Activated T-helper 17 cell treated with anti-CD3 and anti-CD28 coated beads, Interleukin-2, amount 50 U/mL, for 72 hours (primary cell): ENCODE data around the gene MRPL44. TPM values are rescaled to one million over a fixed set of nuclear protein-coding genes. Genes with fewer than 3 reads are reported as not detected.

Experiments used
- ATAC-seq: fragments of 150-1000 bp; cut with Tn5 transposase; replicated peaks from 2 replicates; pipeline ENCODE4 v1.10.0; 2021; ENCODE audit warnings: mild to moderate bottlenecking, moderate library complexity
- H3K27ac Mint-ChIP-seq: one replicate; pipeline ENCODE4 v1.8.0; 2022; ENCODE audit warnings: mixed read lengths
- H3K27me3 Mint-ChIP-seq: one replicate; pipeline ENCODE4 v1.8.0; 2022; ENCODE audit warnings: mixed read lengths
- H3K36me3 Mint-ChIP-seq: one replicate; pipeline ENCODE4 v1.8.0; 2022; ENCODE audit warnings: low read depth, mild to moderate bottlenecking, mixed read lengths
- H3K4me1 Mint-ChIP-seq: one replicate; pipeline ENCODE4 v1.8.0; 2022; ENCODE audit warnings: mixed read lengths
- H3K4me3 Mint-ChIP-seq: one replicate; pipeline ENCODE4 v1.8.0; 2022; ENCODE audit warnings: mild to moderate bottlenecking, mixed read lengths
- H3K9me3 Mint-ChIP-seq: one replicate; pipeline ENCODE4 v1.8.0; 2022; ENCODE audit warnings: mixed read lengths
- total RNA-seq, 2 donors: library from RNA; stranded (reverse); gene quantifications; one replicate each; pipeline ENCODE4 v1.2.3, GENCODE V29; 2022

MRPL44 gene
- 10 to 100 TPM; 40.3 to 42.0 TPM for total RNA-seq

DNA sequence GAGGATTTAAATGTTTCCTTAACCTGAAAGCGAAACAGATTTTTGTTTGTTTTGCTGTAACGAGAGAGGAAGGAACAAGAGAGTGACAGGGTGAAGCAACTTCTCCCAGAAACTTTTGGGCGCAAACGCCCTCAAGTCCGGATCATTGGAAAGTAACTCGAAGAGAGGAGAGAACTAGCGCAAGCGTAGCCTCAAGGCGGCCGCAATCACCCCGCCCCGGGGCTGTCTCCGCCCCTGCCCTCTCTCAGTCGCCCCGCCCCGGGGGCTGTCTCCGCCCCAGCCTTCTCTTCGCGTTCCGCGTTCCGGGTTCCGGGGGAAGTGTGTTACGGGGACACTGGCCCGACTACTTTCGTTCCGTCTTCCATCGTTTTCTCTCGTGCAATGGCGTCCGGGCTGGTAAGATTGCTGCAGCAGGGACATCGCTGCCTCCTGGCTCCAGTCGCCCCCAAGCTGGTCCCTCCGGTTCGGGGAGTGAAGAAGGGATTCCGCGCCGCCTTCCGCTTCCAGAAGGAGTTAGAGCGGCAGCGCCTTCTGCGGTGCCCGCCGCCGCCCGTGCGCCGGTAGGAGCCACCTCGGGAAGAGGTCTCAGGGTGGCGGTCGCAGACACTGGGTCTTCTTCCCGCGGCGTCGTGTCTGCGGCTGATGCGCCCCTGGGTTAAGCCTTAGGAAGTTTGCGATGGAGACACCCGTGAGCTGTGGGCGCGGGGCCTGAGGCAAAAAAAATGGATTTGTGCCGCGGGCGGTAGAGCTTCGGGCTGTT lies at the start of gene MRPL44:
MRPL44 (plus strand) TSS at position 372 of the 760 bp plus-strand sequence; CDS start at position 382, 10 bp downstream.
- peaks cover 19% of the 10 kb centered on the region for H3K4me1 Mint-ChIP-seq
- H3K27me3 Mint-ChIP-seq = no peaks in the 10 kb centered on the region
- no peaks in the 10 kb centered on the region for H3K9me3 Mint-ChIP-seq
- peak within 1 kb of the TSS; percentile 60 for H3K27ac Mint-ChIP-seq
- peak within 1 kb of the TSS; percentile 97 for H3K4me3 Mint-ChIP-seq
- peaks cover 45% of the 10 kb centered on the region for H3K36me3 Mint-ChIP-seq
- peak; percentile 98 for ATAC-seq

DNA sequence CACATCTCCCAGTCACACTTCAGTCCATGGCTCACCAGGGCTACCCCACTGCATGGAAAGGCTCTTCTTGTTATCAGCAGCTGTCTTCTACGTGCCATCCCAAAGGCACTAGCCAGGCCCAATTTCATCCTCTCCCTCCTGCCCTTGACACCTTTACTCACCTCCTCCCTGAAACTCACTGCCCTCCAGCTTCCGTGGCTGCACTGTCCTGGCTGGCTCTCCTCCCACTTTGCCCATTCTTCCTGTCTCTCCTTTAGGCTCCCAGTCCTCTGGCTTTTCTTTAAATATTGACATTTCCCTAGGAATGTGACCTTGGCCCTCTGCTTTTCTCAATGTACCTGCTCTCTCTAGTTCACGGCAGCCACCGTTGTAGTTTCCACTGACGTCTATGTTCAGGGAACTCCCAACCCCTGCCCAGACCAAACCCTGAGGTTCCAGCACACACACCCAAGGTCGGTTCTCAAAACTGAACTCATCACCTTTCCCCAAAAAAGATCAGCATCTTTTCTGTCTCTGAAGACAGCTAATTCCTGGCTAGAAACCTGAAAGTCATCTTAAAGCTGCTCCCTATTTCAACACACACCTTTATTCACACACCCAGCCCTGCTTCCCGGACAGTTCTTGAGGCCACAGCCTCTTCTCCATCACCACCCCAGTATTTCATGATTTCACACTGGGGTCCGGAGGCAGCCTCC lies 48.8 kb upstream of the MRPL44 start:
- H3K9me3 Mint-ChIP-seq = no peaks in the 10 kb centered on the region

DNA sequence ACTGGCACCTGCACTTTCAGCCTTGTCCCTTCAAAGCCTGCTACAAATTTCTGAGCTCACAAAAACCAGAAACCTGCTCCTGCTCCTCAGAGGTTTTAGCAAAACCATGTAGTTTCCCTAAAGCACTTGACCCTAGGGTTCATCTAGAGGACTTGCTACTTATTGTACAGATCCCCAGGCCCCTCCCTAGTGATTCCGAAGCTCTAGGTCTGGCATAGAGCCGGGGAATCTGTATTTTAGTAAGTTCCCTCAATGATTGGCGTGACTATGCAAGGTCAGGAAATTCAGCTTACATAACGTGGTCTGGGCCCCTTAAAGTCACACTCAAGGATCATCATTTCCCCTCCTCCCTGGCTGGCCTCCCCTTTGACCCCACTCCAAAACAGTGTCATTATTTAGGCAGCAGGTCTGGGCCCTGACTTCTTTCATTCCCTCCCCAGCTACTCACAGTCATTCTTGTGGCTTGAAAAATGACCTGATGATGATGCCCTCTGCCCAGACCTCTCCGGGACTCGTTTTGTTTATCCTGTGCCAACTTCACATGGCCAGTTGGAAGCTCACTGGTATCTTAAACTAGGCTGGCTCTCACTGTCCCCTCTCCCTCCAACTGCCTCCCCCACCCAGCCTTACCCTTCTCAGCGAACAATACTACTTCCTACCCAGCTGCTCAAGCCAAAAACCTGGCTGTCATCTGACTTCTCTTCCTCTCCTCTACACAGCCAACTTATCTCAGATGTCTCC lies 48.1 kb upstream of the MRPL44 start:
- Mint-ChIP-seq H3K36me3 (peaks cover 79% of the 10 kb centered on the region), H3K27ac (peak overlapping the region; percentile 56), H3K4me1 (peaks cover 12% of the 10 kb centered on the region), H3K4me3 (no peak overlapping the region), H3K9me3 (no peaks in the 10 kb centered on the region), H3K27me3 (no peaks in the 10 kb centered on the region)
- no peak for ATAC-seq

More for the DNA sequence above, 48.8 kb upstream of the MRPL44 start:
- H3K27me3 Mint-ChIP-seq = no peaks in the 10 kb centered on the region
- ATAC-seq = no peak
- peaks cover 12% of the 10 kb centered on the region for H3K4me1 Mint-ChIP-seq
- peaks cover 87% of the 10 kb centered on the region for H3K36me3 Mint-ChIP-seq
- H3K4me3 Mint-ChIP-seq = no peak overlapping the region
- H3K27ac Mint-ChIP-seq = peak overlapping the region; percentile 8

DNA sequence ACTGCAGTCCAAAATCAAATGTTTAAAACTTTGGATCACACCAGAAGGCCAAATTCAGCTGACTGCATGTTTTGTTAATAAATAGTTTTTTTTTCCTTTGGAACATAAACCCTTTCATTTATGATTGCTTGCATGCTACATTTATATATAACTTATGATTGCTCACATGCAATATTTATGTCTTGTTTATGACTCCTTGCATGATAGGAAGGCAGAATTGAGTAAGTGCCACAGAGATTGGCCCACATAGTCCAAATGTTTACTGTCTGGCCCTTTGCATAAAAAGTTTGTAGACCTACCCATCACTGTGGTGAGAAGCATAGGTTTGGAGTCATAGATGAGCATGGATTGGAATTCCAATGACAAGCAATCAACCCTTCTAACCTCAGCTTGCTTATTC lies 42.9 kb upstream of the MRPL44 start:
- peaks cover 81% of the 10 kb centered on the region for H3K36me3 Mint-ChIP-seq

DNA sequence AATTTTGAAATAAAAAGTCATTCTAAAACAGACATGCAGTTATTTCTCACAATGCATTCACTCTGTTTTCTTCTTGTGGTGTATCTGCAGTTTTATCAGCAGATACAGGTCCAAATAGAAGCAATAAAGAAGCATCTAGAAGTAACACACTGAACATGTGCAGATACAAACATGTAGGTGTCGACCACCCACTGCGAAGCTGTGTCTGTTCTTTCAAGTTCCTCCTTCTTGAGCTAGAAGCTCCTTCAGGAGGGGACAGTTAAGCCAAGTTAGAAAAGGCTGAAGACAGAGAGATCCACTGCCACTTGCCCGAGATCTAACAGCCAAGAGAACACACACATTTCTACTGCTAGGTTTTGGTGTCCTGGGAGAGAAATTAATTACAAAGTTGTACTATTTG lies 42.2 kb upstream of the MRPL44 start:
- no peaks in the 10 kb centered on the region for H3K27me3 Mint-ChIP-seq
- H3K4me3 Mint-ChIP-seq = no peak overlapping the region
- peaks cover 73% of the 10 kb centered on the region for H3K36me3 Mint-ChIP-seq
- no peak for ATAC-seq
- H3K27ac Mint-ChIP-seq = peak overlapping the region; percentile 44
- H3K9me3 Mint-ChIP-seq = no peaks in the 10 kb centered on the region
- peaks cover 4% of the 10 kb centered on the region for H3K4me1 Mint-ChIP-seq

More for the DNA sequence above, 42.9 kb upstream of the MRPL44 start:
- ATAC-seq = no peak
- H3K27me3 Mint-ChIP-seq = no peaks in the 10 kb centered on the region
- no peaks in the 10 kb centered on the region for H3K9me3 Mint-ChIP-seq
- H3K4me1 Mint-ChIP-seq = peaks cover 9% of the 10 kb centered on the region
- H3K4me3 Mint-ChIP-seq = no peak overlapping the region
- no peak overlapping the region for H3K27ac Mint-ChIP-seq

DNA sequence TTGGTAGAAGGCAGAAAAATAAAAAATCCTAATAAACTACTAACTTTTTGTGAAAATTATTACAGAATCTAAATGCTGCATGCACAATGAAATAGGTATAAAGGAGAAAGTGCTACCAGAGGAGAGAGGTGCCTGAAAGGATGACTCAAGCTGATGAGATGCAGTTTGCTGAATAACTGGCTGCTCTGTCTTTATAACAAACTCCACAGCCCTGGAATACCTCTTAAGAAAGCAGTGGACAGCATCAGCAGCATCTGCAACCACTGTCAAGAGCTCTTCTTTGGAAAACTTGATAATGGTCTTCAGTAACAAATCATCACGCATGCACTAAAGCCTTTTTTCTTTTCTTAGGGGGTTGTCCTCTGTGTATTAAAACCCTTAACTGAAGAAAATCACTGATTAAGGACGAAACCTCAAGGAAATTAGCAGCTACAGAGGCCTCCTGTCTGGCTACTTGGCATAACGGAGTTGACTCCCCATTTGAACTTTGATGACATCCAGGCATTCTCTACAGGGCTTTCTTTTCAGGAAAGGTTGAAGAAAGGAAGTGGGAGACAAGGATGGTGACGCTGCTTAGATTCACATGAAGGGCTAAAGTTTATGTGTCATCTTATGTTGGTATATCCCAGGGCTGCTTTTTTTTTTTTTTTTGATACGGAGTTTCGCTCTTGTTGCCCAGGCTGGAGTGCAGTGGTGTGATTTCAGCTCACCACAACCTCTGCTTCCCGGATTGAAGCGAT lies 40.9 kb upstream of the MRPL44 start:
- no peak overlapping the region for H3K4me3 Mint-ChIP-seq
- no peaks in the 10 kb centered on the region for H3K27me3 Mint-ChIP-seq
- H3K4me1 Mint-ChIP-seq = peaks cover 8% of the 10 kb centered on the region
- H3K9me3 Mint-ChIP-seq = no peaks in the 10 kb centered on the region
- H3K36me3 Mint-ChIP-seq = peaks cover 61% of the 10 kb centered on the region
- H3K27ac Mint-ChIP-seq = peak overlapping the region; percentile 44
- no peak for ATAC-seq

DNA sequence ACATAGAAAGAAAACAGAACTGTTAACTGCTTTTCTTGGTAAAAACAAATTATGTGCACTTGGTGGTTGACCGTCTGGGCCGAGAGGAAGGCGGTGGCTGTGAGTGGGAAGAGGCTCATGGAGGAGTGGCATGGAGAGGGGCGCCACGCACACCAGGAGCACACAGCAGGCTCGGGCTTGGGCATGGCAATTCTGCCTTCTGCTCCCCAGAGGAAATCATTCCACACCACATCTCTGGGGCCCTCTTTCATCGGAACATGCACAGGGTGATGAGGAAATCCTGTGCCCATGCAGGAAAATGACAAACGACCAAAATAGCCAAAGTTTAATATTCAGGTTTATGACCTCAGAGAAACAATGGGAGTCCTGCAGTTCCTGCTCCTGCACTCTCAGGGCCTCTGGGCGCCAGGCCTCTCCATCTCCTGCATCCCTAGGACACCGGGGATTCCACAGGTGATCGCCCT lies 38.6 kb upstream of the MRPL44 start:
- Mint-ChIP-seq H3K36me3 (peaks cover 49% of the 10 kb centered on the region), H3K4me3 (no peak overlapping the region), H3K9me3 (no peaks in the 10 kb centered on the region), H3K27me3 (no peaks in the 10 kb centered on the region), H3K4me1 (peaks cover 24% of the 10 kb centered on the region), H3K27ac (no peak overlapping the region)
- no peak for ATAC-seq

DNA sequence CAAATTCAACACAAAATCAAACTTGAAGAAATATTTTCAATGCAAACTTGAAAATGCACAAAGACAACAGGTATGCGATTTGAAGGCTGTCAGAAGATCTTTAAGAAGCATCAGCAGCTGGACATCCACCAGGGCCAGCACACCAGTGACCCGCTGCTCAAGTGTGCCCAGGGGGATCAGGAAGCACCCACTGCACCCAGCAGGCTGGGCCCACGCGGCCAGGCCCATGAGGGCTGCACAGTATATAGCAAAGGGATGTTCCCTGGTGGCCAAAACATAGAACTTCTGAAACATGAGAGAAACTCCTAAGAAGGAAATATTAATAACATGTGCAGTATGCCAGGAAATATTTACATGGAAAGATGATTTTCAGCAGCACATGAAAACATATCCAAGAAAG lies 37.2 kb upstream of the MRPL44 start:
- peaks cover 27% of the 10 kb centered on the region for H3K4me1 Mint-ChIP-seq
- no peak overlapping the region for H3K4me3 Mint-ChIP-seq
- H3K27ac Mint-ChIP-seq = no peak overlapping the region
- H3K27me3 Mint-ChIP-seq = no peaks in the 10 kb centered on the region
- no peak for ATAC-seq
- no peaks in the 10 kb centered on the region for H3K9me3 Mint-ChIP-seq
- peaks cover 41% of the 10 kb centered on the region for H3K36me3 Mint-ChIP-seq

DNA sequence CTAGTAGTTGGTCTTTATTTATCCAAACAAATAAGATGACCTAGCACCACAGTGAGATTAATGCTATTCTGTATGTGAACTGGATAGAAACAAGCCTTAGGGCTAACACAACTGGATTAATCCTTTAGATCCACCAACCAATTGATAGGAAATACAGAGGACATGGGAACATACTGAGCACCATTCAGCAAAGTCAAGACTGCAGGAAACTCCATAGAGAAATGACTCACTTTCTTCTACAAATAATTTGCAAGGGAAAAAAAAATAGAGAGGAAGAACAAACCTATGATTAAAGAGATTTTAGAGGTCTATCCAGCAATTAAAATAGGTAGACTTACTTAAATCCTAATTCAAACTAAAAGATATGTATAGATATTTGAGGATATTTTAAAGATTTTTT lies 36.1 kb upstream of the MRPL44 start:
- H3K4me3 Mint-ChIP-seq = no peak overlapping the region
- peak overlapping the region; percentile 40 for H3K27ac Mint-ChIP-seq
- no peaks in the 10 kb centered on the region for H3K9me3 Mint-ChIP-seq
- no peak for ATAC-seq
- peaks cover 28% of the 10 kb centered on the region for H3K4me1 Mint-ChIP-seq
- H3K36me3 Mint-ChIP-seq = peaks cover 40% of the 10 kb centered on the region
- no peaks in the 10 kb centered on the region for H3K27me3 Mint-ChIP-seq

DNA sequence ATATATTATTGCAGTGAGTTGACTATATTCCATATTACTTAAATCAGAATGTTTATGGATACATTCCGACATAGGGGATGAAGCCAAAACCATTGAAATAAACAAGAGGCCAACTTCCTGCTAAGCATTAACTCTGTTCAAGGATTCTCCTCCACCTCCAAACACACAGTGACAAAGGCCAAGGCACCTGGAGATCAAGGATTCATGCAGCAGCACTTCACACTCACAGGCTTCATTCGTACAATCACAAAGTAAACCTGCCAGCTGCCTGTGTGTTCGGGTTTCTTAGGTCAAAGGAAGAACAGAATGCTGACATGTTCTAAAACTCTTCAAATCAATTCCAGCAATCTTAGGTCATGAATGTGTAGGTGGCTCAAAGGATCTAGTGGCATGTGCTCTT lies 35.0 kb upstream of the MRPL44 start:
- Mint-ChIP-seq H3K27ac (no peak overlapping the region), H3K27me3 (no peaks in the 10 kb centered on the region), H3K4me3 (no peak overlapping the region), H3K9me3 (no peaks in the 10 kb centered on the region), H3K4me1 (peaks cover 28% of the 10 kb centered on the region), H3K36me3 (peaks cover 29% of the 10 kb centered on the region)
- no peak for ATAC-seq

DNA sequence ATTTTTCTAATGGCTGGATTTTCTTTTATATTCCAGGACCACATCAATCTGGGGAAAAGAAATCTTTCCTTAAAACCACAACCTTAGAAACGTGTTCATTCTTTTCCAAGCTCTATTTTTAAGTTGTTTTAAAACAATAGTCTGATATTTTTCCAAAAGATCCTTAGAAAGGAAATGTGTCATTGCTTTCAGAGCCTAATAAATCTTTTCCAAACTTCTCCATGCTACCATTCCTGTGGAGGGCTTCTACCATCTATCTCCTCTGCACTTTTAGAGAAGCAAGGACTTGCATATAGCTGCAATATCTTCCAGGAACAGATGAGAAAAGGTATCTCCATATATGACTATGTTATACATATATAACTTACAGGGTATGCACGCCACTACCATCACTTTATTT lies 33.3 kb upstream of the MRPL44 start:
- H3K36me3 Mint-ChIP-seq = peaks cover 18% of the 10 kb centered on the region
- no peak for ATAC-seq
- no peaks in the 10 kb centered on the region for H3K27me3 Mint-ChIP-seq
- H3K4me3 Mint-ChIP-seq = no peak overlapping the region
- H3K27ac Mint-ChIP-seq = no peak overlapping the region
- H3K4me1 Mint-ChIP-seq = peaks cover 36% of the 10 kb centered on the region
- H3K9me3 Mint-ChIP-seq = no peaks in the 10 kb centered on the region

DNA sequence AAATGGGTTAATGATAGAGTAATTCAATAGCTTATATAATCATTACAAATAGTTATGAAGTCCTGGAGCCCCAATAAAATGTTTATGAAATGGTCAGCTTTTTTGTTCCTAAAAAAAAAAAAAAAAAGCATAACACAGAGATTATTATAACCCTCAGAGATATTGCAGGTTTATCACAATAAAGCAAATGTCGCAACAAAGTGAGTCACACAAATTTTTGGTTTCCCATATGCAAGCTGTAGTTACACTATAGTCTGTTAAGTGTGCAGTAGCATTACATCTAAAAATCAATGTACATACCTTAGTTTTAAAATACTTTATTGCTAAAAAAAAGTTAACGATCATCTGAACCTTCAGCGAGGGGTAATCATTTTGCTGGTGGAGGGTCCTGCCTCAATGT lies 32.2 kb upstream of the MRPL44 start:
- Mint-ChIP-seq H3K27me3 (no peaks in the 10 kb centered on the region), H3K27ac (no peak overlapping the region), H3K36me3 (peaks cover 24% of the 10 kb centered on the region), H3K4me3 (no peak overlapping the region), H3K4me1 (peaks cover 40% of the 10 kb centered on the region), H3K9me3 (no peaks in the 10 kb centered on the region)
- ATAC-seq = no peak

DNA sequence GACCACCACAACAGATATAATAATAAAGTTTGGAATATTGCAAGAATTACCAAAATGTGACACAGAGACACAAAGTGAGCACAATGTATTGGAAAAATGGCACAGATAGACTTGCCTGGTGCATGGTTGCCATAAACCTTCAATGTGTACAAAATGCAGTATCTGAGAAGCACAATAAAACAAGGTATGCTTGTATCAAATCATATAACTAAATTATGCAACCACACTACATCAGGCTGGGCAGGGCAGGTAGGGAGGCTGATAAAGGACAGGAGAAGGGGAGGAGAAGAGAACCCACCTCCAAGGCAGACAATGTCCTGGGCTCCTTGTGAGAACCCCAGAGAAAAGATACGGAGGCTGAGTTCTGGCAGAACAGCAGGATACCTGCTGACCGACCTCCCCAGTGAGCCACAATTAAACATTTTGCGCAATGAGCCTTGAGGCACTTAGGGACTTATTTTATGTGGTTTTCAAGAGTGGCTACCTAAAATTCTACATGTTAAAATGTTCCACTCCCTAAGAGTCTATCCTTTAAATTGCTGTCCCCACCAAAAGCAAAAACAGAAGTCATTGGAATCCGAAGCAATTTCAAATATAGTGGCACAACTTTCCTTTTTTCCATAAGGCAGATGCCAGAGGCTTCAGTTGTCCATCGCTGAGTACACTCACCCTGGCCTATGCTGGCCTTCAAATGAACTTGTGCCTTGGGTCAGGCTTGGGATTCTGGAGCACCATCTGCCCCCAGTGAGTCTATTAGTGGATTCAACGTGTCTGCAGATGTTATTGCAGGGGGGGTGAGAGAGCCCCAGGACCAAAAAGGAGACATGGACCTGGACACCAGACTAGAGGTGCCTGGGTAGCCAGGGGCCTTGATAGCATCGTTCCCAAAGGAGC lies 28.9 kb upstream of the MRPL44 start:
- Mint-ChIP-seq H3K4me3 (no peak overlapping the region), H3K9me3 (no peaks in the 10 kb centered on the region), H3K27me3 (no peaks in the 10 kb centered on the region), H3K4me1 (peaks cover 27% of the 10 kb centered on the region), H3K27ac (no peak overlapping the region), H3K36me3 (peaks cover 16% of the 10 kb centered on the region)
- no peak for ATAC-seq
